Cardiac fibroblast (primary cell): ENCODE results near the gene PPIA.
"Not testable (repeated sequence)": the region's sequence is repeated elsewhere in the genome, so short reads cannot be mapped to it uniquely, and the experiment has no call there.

Source experiments
- DNase-seq, 2 donors: peaks; one replicate each; pipeline versions ENCODE4 v3.0.0 to v3.0.0-alpha.2; 2010; ENCODE audit warnings: low read depth in 2 of 2
- H3K4me3 ChIP-seq, 2 donors: replicated peaks in 1 of 2; 1 replicate in 1 of 2; 2 replicates in 1 of 2; pipeline ENCODE4 v1.5.1; 2011; ENCODE audit warnings: low read depth in 2 of 2, low read length in 2 of 2, mild to moderate bottlenecking in 2 of 2, moderate library complexity in 1 of 2
- TF ChIP-seq, protein P1 (sequence below): IDR thresholded peaks from one replicate; pipeline ENCODE4 v1.5.1; 2011; ENCODE audit warnings: low read depth, mild to moderate bottlenecking, low read length, inconsistent platforms

PPIA gene

DNA sequence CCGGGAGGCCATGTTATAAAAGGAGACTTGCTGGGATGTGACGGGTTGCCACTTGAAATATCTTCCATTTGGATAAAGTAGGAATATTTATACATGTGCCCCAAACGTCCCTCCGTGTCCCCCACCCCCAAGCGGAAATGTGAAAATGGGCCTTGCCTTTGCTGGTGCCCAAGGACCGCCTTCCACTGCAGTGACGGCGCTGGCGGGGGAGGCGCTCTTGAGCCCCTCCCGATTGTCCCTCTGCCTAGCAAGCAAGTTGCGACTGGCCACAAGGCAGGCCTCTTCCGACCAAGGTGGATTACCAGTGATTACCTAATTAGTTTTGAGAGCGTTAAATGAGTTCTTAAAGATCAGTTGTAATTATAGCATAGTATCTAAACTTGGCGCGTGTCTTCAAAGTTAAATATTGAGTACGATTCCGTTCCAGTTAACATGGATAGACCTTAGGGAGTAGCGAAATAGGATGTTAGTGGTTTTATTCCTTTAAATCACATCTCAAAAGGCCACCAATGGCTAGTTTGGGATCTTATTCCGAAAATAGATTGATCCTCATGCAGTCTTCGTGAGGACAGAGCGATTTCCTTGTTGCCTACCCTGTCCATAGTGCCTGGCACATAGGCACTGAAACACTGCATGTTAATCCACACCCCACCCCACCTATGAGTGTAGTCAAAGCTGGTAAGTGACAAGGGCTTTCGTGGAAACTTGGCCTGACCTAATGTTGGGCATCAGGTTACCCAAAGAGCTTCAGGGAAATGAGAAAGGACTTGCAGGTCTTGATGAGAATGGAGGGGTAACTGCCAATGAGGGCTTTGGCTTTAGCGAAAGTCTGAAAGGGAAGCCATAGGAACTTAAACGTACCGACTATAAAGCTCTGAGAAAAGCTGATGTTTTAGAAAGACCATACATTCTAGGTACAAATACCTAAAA is 1.1 kb downstream of the PPIA start:
- H3K4me3 ChIP-seq: peak overlapping the region; percentile 89 to 91
- TF ChIP-seq, protein P1, sequence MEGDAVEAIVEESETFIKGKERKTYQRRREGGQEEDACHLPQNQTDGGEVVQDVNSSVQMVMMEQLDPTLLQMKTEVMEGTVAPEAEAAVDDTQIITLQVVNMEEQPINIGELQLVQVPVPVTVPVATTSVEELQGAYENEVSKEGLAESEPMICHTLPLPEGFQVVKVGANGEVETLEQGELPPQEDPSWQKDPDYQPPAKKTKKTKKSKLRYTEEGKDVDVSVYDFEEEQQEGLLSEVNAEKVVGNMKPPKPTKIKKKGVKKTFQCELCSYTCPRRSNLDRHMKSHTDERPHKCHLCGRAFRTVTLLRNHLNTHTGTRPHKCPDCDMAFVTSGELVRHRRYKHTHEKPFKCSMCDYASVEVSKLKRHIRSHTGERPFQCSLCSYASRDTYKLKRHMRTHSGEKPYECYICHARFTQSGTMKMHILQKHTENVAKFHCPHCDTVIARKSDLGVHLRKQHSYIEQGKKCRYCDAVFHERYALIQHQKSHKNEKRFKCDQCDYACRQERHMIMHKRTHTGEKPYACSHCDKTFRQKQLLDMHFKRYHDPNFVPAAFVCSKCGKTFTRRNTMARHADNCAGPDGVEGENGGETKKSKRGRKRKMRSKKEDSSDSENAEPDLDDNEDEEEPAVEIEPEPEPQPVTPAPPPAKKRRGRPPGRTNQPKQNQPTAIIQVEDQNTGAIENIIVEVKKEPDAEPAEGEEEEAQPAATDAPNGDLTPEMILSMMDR: peak; percentile 28
- DNase-seq: peak; percentile 90

DNA sequence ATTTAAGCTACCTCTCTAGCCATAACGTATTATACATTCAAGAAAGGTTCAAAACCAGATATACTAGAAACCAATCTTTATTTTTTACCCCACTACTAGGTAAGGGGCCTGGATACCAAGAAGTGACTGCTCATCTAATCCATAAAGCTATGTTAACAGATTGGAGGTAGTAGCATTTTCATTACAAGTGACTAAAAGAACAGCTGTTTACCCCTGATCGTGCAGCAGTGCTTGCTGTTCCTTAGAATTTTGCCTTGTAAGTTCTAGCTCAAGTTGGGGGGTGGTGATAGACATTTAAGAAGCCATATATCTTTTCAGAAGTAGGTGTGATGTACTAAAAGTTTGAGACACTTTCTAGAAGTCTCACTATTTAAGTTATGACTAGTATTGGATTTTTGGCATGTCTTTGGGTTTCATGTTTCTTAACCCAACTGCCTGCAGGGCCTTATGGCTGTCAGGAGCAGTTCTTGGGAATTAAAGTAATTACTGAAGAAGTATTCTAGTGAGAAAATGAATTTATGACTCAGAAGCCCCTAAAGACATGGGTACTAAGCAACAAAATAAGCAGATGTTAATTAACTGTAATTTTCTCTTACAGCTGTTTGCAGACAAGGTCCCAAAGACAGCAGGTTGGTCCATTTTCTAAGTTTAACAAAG is 2.3 kb downstream of the PPIA start:
- DNase-seq: no peak
- H3K4me3 ChIP-seq: peak overlapping the region; percentile 89 to 91
- TF ChIP-seq, protein P1: no peak

DNA sequence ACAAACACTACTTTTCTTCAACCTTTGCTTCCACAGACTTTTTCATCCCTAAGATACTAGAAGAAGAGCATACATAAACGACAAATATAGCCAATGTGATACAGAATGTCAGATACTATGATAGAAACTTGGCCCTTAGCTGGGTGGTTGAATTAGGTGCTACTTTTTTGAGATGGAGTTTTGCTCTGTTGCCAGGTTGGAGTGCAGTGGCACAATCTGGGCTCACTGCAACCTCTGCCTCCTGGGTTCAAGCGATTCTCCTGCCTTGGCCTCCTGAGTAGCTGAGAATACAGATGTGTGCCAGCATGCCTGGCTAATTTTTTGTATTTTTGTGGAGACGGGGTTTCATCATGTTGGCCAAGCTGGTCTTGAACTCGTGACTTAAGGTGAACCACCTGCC is 3.5 kb downstream of the PPIA start:
- TF ChIP-seq, protein P1: no peak
- no peak overlapping the region for H3K4me3 ChIP-seq
- no peak for DNase-seq

DNA sequence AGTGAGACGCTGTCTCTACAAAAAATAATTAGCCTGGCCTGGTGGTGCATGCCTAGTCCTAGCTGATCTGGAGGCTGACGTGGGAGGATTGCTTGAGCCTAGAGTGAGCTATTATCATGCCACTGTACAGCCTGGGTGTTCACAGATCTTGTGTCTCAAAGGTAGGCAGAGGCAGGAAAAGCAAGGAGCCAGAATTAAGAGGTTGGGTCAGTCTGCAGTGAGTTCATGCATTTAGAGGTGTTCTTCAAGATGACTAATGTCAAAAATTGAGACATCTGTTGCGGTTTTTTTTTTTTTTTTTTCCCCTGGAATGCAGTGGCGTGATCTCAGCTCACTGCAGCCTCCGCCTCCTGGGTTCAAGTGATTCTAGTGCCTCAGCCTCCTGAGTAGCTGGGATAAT is 5.4 kb downstream of the PPIA start:
- no peak overlapping the region for H3K4me3 ChIP-seq
- DNase-seq: peak in 1 of 2 donors; percentile 70
- TF ChIP-seq, protein P1: no peak

DNA sequence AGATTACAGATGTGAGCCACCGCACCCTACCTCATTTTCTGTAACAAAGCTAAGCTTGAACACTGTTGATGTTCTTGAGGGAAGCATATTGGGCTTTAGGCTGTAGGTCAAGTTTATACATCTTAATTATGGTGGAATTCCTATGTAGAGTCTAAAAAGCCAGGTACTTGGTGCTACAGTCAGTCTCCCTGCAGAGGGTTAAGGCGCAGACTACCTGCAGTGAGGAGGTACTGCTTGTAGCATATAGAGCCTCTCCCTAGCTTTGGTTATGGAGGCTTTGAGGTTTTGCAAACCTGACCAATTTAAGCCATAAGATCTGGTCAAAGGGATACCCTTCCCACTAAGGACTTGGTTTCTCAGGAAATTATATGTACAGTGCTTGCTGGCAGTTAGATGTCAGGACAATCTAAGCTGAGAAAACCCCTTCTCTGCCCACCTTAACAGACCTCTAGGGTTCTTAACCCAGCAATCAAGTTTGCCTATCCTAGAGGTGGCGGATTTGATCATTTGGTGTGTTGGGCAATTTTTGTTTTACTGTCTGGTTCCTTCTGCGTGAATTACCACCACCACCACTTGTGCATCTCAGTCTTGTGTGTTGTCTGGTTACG is 6.0 kb downstream of the PPIA start:
- DNase-seq: no peak
- H3K4me3 ChIP-seq: no peak overlapping the region
- TF ChIP-seq, protein P1: no peak

DNA sequence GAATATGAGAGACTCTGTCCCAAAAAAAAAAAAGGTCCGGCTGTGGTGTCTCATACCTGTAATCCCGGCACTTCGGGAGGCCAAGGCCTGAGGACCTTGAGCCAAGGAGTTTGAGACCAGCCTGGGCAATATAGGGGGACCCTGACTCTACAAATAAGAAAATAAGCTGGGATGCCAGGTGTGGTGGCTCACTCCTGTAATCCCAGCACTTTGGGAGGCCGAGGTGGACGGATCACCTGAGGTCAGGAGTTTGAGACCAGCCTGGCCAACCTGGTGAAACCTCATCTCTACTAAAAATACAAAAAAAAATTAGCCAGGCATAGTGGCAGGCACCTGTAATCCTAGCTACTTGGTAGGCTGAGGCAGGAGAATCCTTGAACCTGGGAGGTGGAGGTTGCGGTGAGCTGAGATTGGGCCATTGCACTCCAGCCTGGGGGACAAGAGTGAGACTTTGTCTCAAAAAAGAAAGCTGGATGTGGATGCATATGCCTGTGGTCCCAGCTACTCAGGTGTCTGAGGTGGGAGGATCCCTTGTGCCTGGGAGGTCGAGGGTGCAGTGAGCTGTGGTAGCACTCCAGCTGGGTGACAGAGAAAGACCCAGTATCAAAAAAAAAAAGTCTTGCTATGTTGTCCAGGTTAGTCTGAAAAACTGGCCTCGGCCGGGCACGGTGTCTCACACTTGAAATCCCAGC is 7.5 kb downstream of the PPIA start:
- H3K4me3 ChIP-seq, DNase-seq: not testable (repeated sequence)
